HG02763 (cell line): ENCODE measurements around the gene POFUT2.
"Not testable (repeated sequence)": the region's sequence is repeated elsewhere in the genome, so short reads cannot be mapped to it uniquely, and the experiment has no call there.

Experiments
- ATAC-seq: cut with Tn5 transposase; IDR thresholded peaks from one replicate; pipeline ENCODE4 v1.9.1; 2021; ENCODE audit warnings: mild to moderate bottlenecking, moderate library complexity; ENCODE audit not compliant: unreplicated experiment

POFUT2 gene

GRCh38 chr21:45312296-45312695 lies 24.6 kb upstream of the POFUT2 start:
- no peak for ATAC-seq

DNA sequence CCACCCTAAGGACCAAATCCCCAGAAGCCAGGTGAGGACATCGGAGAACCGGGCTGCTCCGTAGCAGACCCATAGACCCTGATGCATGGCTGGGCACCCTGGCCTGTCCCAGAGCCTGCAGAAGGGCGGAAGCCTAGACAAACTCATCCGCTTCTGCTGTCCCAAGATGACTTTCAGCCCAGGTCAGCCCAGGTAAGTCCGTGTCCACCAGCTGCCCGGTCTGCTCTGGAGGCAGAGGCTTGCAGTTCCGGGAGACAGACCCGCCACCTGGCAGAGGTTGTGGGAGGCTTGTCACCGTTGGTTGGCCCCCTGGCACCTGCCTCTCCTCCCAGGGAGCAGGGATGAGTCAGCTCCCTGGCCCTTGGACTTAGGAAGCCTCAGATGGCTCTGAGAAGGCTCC lies 22.8 kb upstream of the POFUT2 start:
- ATAC-seq, result no peak

- no peak for ATAC-seq
These were observed 22.3 kb upstream of the POFUT2 start for GRCh38 chr21:45309987-45310381.

GRCh38 chr21:45309069-45309986 lies 21.6 kb upstream of the POFUT2 start:
- ATAC-seq, result no peak

DNA sequence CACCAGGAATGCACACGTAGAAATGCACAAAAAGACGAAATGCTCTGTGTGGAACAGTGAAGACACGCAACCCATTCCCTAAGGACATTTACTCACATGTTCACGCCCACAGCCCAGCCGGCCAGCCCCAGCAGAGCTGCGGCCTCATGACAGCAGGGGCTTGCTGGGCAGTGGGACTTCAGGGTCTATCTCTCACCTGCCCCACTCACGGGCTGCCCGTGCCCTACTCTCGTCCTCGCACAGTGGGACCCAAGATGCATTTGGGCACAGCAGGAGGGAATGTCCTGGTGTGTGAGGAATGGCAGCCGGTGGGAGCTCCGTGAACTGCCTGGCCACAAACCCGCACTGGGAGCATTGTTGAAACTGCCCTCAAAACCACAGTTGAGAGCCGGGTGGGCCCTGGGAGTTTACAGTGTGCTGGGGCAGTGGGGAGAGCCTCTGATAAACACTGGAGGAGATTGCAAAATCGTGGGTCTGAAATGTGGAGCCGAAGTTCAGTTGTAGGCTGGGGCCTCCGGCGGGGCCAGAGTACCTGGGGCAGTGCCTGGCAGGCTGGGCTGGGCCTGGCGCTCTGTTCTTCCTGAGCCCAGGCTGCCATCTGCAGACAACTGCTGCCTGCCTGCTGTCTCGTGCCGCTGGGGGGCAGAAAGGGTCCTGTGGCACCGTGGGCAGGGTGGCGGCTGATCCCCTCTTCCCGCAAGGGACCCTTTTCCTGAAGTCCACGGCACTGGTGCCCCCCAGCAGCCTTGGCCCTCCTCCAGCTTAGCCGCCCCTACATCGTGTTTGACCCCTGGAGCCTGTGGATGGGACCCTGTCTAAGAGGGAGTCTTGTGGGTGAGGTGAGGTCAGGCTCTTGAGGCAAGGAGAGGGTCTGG lies 20.7 kb upstream of the POFUT2 start:
- no peak for ATAC-seq

DNA sequence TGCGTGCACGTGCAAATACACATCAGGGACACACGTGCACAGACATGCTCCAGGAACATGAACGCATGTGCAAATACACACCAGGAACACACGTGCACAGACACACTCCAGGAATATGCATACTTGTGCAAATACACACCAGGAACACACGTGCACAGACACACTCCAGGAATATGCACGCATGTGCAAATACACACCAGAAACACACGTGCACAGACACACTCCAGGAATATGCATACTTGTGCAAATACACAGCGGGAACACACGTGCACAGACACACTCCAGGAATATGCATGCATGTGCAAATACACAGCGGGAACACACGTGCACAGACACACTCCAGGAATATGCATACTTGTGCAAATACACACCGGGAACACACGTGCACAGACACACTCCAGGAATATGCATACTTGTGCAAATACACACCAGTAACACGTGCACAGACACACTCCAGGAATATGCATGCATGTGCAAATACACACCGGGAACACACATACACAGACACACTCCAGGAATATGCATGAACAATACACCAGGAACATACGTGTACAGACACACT lies 20.0 kb upstream of the POFUT2 start:
- ATAC-seq, result not testable (repeated sequence)

- ATAC-seq, result no peak
These were observed 19.3 kb upstream of the POFUT2 start for GRCh38 chr21:45306832-45307571.

DNA sequence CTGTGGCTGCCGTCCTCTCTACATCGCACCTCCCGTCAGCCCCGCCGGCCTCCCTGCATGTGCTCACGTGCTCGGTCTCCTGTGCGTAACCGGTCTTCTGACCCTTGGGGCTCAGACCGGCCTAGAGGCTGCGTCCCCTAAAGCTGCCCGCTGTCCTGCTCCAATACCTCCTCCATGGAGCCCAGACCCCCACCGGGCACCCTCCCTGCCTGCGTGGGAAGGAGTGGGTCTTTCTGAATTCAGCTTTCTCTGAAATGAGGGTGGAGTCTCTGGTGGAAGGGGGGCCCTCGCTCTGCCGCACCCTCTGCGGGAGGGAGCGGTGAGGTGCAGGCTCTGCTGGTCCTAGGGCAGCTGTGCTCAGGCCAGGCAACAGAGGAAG lies 18.7 kb upstream of the POFUT2 start:
- no peak for ATAC-seq

- no peak for ATAC-seq
These were observed 18.1 kb upstream of the POFUT2 start for GRCh38 chr21:45305836-45306235.

- ATAC-seq, result no peak
These were observed 17.2 kb upstream of the POFUT2 start for GRCh38 chr21:45304945-45305344.

DNA sequence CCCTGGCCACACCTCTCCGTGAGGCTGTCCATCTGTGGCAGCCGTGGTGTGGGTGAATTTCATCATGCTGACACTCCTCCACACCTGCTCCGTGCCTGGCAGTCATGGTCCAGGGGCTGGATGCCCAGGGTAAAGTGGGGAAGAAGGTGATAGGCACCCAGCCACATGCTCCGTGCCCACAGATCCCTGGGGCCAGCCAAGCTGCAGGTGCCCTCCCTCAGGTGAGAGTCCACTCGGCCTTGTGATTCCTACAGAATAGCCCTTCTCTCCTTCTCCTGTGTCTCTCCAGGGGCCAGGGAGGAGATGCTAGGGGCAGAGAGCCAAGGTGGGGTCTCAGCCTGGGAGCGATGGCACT lies 16.8 kb upstream of the POFUT2 start:
- ATAC-seq, result no peak

DNA sequence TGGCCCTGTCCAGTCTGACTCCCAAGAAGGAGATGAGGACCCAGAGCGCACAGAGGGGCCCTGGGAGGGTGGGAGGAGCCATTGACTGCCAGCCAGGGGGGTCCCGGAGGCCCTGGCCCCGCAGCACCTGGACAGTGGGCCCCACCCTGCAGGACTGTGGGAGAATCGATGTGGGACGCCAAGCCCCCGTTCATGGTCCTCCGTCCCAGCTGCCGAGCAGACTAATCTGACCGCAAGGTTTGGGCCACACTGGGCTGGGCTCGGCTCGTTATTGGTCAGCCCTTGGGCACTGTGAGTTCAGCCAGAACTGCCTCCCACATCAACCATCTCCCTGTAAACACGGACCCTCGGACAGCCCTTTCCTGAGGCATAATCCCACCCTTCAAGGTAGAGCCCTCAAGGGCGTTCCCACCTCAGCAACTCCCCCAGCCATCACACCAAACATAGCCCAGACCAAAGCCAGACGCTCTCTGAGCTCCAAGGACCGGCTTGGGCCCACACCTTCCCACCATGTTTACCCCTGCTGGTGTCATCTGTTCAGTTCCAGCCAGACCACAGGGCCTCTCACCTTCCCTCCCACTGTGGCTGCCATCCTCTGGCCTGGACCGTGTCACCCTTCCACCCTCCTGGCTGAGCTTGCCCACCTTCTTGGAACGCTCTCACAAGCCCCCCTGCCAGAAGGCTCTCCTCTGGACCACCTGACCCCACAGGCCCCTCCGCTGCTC lies 16.2 kb upstream of the POFUT2 start:
- ATAC-seq, result no peak

DNA sequence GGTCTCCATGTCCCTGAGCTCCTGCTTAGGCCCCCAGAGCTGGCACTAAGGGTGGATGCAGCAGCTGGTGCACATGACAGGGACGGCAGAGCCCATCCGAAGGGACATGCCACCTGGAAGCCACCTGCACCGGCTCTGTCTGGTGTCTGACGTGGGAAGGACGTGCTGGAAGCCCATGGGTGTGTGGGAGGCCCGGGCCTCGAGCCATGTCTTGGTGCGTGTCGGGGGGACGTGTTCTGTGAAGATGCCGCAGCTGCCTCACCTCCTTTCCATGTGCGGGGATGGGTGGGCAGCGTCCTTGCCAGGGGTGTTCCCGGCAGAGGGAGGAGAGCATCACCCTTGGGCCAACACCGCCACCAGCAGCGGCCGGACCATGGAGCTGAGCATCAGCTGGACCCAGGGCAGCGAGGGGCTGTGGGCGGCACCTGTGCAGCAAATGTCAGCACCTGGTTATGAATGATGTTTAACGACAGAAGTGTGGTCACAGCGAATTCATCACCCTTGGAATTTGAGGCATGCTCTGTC lies 15.5 kb upstream of the POFUT2 start:
- no peak for ATAC-seq

DNA sequence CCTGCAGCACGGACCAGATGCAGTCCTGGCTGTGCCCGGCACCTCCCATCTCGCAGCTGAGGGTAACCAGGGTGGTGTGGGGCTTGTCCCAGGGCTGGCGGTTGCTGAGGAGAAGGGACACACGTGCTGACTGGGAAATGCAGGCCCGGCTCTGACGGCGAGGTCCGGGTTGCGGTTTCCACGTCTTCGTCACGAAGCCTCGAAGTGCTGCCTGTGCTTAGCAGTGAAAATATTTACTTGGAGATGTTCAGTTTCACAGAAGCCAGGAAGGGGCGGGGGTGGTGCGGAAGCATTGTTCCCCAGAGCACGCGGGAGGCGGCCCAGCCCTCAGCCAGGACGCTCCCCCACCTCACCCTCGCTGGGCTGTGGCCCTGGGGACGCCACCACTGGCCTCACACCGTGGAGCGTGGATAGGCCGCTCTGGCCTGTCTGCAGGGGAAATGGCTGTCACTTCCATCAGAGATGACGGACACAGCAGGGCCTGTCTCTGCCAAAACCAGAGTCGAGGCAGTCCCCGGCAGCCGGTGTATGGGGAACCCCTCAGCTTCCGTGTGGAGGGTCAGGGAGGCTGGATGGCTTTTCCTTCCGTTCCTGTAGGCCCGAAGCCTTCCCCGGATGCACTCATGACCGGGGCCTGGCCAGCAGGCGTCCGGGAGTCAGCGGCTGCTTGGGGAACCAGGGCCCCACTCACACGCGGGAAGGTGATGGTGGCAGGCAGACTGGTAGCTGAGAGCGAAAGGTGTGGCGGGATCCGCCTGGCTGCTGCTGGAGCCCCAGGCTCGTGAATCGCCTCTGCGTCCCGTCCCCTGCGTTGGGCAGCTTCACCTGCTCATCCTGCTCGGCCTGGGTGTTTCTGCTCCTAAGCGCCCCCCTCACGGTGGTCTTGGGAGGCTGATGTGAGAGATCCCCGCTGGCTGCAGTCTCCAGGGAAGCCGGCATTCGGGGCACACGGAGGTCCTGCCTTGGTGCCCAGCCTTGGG lies 14.7 kb upstream of the POFUT2 start:
- no peak for ATAC-seq

DNA sequence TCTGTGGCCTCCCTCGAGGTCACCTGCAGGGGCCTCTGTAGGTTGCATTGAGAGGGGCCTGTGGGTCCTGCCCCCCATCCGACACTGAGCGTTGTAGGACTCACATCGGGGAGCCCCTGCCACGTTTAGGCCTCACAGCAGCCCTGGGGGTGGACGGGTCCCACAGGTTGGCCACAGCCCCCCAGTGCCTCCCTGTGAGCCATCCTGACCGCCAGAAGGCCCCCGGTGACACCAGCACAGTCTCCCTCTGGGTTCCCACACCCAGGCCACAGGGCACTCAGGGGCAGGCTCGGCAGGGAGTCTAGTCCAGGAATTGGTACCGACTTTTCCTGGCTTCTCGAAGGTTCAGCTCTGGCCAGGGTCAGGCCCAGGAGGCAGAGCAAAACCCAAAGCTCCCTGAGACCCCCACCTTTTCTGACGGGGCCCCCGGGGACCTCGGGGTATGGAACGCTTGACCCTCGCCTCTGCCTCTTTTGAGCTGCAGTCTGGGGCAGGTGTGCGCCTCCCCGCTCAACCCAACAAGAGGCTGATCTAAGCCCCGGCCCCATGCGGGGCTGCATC lies 13.9 kb upstream of the POFUT2 start:
- ATAC-seq, result no peak

GRCh38 chr21:45300786-45301520 lies 13.3 kb upstream of the POFUT2 start:
- ATAC-seq, result no peak

DNA sequence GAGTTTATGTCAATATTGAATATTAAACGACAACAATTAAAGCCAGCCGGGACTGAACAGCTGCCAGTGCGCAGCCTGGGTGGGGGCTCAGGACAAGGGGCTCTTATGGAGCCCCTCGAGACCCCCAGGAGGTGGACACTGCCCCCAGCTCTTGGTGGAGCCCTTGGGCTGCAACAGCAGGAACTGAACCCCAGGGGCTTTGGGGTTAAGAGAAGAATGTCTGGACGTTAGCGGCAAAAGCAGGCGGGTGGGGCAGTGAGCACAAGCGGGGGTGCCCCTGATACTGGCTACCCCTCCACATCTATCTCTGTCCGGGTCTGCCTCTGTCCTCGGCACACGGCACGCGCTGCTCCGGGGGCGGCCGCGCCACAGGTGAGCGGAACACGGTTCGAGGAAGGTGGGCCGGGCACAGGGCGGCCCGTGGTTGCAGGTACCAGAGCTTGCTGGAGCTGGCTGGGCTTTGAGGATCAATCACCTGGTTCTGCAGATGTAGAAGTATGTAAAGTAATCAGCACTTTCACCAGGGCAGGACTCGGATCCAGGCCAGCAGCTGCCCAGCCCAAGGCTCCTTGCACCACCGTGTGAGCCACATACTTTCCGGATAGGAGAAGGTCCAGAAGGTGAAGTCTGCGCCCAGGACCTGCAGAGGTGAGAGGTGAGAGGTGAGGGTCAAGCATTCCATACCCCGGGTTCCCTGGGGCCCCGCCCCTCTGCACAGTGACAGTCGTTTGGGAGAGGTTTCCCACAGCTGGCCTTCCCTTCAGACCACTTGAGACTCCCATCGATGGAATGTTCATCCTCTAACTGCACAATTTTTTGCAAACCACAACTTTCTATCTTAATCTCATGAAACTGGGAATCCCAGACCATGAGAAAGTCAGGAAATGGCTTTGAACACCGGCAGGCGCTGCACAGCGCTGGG lies 12.4 kb upstream of the POFUT2 start:
- ATAC-seq, result no peak
